Measurements from ENCODE around the gene PLA2G4D.
"Not testable (repeated sequence)": the region's sequence is repeated elsewhere in the genome, so short reads cannot be mapped to it uniquely, and the experiment has no call there.

Gene PLA2G4D

GRCh38 chr15:42123546-42123945, 29.2 kb upstream of the PLA2G4D start:
- DNase-seq, result no peak

GRCh38 chr15:42121682-42122081, 27.3 kb upstream of the PLA2G4D start:
- DNase-seq, result no peak

DNA sequence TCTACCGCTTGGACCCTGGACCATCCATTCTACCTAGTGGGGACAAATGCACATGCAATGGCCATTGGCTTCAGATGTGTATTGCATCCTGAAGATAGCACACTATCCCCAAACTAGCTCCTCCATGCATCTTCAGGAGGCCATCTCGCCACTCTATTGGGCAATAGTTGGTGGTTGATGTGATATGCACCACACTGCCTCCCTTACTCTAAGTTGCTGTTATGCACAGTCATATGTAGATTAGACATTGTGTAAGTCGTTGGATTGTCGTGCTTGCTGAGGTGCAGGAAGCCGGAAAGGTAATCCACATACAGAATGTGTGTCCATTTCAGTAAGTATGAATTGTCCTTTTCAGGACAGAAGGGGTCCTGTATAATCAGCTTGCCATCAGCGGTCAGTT, 26.7 kb upstream of the PLA2G4D start:
- DNase-seq, result no peak

DNA sequence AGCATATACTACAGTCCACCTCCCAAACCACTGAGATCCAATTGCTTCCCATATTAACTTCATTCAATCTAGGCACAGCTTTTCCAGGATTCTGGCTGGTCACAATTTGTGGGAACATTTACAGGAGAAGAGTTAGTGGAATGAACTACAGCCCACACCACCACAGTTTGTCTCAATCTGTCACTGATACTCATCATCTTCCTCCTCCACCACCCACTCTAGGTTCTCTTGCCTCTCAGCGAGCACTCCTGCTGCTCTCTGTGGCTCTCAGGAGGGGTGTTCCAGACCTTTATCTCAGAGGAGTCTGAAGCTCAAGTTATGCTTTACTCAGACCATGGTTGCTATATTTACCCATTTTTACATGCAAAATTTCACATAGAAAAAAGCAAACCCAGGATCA, 25.9 kb upstream of the PLA2G4D start:
- no peak for DNase-seq

DNA sequence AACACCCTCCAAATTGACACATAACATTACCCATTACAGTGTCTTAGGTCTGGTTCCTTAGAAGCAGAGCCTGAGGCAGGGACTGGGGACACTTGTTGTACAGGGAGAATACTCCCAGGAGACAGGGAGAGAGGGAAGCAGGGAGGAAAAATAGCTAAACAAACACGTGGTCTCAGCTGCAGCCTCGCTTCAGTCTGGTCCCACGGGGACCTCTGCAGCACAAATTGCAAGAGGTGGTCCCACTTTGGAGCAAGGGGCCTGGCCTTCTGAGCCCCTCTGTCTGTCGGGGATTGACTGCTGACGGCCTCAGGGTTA, 25.0 kb upstream of the PLA2G4D start:
- DNase-seq, result no peak

DNA sequence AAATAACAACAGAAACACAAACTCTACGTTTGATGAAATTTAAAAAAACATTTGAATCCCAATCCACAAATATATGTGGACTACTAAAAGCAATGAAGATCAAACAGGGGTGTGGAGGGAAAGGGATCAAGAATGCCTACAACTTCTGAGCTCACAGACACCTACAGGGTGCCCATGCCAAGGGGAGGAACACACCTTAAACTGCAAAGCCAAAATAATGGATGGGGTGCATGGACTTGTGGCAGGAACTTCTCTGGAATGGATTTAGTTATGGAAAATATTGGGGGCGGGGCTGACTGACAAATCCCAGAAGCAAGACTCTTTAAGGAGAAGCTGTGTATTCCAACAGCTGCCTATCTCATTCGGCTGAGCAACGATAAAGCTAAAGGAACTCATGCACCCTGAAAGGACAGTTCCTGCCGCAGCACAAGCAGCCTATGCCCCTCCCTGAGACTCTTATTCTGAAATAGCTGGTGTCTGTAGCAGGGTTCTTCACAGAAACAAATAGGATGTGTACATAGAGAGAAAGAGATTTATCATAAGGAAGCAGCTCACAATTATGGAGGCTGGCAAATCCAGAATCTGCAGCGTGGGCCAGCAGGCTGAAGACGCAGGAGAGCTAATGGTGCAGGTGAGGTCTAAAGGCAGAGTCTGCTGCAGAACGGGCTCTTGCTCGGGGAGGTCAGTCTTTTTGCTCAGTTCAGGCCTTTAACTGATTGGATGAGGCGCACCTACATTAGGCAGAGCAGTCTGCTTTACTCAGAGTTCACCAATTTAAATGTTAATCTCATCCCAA, 24.5 kb upstream of the PLA2G4D start:
- DNase-seq, result no peak

GRCh38 chr15:42111924-42112323, 17.6 kb upstream of the PLA2G4D start:
- DNase-seq, result no peak

- no peak for DNase-seq
Observed at GRCh38 chr15:42110367-42110766, 16.0 kb upstream of the PLA2G4D start.

DNA sequence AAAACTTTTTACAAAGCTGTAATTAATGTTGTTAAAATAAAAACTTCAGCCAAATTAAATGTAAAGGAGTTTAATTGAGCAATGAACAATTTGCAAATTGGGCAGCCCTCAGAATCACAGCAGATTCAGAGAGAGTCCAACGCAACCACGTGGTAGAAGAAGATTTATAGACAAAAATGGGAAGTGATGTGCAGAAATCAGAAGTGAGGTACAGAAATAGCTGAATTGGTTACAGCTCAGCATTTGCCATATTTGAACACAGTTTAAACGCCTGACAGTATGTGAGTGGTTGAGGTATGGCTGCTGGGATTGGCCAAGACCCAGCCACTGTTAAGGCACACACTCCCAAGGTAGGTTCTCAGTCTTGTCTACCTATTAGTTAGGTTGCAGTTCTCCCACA, 14.4 kb upstream of the PLA2G4D start:
- no peak for DNase-seq

GRCh38 chr15:42108189-42108588, 13.8 kb upstream of the PLA2G4D start:
- DNase-seq, result no peak

GRCh38 chr15:42107473-42107872, 13.1 kb upstream of the PLA2G4D start:
- no peak for DNase-seq

- no peak for DNase-seq
Observed at GRCh38 chr15:42106288-42106687, 11.9 kb upstream of the PLA2G4D start.

GRCh38 chr15:42104095-42104891, 9.9 kb upstream of the PLA2G4D start:
- no peak for DNase-seq

- no peak for DNase-seq
Observed at GRCh38 chr15:42102646-42103235, 8.4 kb upstream of the PLA2G4D start.

DNA sequence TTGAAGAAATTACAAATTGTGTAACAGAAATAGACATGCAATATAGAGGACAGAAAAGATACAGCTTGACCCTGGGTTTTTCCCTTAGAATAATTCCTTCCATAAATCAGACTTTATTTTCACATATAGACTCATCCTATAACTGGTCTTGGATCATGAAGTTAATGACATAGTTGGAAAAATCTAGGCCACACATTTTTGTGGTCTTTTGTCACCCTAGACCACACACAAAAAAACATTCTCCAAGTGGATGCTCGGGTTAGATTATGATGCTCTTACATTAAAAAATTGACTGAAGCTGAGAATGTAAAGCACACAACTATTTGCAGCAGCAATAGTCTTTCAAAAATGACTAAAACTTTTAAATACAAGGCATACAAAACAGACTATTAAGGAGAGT, 7.5 kb upstream of the PLA2G4D start:
- DNase-seq, result no peak

DNA sequence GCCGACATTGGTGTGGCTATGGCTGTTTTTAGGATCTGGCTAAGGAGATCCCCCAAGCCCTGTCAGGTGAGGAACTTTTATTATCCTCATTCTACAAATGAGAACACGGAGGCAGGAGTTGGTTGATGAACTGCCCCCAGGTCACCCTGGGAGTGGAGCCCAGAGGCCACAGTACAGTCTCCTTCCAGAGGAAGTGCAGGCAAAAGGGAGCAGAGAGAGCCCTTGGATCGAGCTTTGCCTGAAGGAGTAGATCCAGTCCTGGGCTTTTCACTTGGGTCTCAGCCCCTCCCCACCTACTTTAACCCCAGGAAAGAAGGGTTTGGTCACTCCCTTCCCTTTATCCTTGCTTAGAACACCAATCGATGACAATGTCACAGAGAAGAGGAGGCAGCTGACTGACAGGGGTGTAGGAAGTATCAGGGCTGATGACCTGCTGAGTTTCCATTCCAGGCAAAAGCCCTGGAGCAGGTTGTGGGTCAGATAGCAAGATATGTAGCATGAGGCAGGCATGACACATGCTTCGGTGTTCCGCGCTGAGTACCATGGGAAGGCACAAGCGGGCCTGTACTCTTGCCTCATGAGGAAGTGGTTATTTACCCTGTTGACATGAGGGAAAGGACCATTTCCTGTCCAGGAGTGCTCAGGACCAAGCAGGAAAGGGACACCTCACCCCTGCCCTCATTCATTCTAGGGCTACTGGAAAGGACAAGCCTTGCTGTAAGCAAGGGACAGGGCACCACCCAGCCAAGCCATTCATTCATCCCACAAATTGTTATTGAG, 5.8 kb upstream of the PLA2G4D start:
- DNase-seq, result no peak

- no peak for DNase-seq
Observed at GRCh38 chr15:42097018-42097417, 2.7 kb upstream of the PLA2G4D start.

DNA sequence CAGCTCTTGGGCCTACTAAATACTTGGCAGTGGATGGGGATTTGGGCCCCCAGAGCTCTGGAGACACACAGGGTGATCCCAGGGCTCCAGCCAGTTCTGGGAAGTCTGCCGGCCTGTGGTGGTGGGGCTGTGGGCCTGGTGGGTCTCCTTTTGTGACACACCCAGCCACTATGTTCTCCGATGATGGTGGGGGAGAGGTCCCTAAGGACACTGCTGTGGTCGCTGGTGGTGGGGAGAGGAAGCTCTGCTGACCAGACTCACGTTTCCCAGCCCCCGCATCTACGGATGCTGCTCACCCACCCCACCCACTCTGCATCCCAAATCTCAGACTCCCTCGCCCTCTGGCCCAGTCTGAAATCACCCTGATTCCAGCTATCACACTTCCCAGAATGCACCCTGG, 396 bp downstream of the PLA2G4D start:
- no peak for DNase-seq

DNA sequence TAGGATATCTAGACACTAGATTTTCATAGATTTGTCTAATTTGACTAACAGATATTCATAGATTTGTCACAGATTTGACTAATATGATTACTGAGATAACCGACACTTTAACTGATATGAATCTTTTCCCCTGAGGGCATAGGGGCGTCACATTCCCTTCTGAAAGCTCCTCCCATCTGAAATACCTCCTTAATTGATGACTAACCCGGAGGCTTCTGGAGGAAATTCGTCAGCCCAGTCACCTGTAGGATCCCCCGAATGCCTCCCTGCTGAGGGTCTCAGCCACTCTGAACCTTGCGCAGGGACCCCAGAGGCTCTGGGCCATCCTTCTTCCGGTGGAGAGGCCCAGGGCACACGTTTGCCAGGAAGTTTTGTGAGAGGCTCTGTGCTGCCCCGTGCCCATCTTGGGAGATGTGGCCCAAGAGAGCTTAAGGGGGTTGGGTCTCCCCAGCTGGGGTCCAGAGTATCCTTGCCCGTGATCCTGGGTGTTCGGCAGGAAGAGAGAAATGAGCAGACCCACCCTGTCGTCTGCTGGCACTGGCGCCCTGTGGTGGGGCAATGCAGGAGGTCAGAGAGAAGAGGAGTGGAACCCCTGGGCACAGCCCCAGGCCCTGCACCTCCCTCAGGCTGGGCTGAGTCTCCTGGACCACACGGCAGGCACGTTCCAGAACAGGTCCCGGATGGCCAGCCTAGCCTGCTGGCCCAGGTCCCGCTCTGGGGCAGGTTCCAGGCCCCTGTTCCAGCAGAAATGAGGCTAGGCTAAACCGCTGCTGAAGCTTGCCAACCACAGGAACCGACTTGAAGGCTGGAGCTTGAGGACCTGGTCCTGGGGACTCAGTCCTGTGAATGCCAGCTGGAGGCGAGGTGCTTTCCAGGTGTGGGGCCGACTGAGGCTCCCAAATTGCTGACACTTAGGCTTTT, 1.7 kb downstream of the PLA2G4D start:
- DNase-seq, result no peak

- not testable (repeated sequence) for DNase-seq
Observed at GRCh38 chr15:42091753-42092397, 2.5 kb downstream of the PLA2G4D start.

GRCh38 chr15:42090781-42091180, 3.6 kb downstream of the PLA2G4D start:
- no peak for DNase-seq

DNA sequence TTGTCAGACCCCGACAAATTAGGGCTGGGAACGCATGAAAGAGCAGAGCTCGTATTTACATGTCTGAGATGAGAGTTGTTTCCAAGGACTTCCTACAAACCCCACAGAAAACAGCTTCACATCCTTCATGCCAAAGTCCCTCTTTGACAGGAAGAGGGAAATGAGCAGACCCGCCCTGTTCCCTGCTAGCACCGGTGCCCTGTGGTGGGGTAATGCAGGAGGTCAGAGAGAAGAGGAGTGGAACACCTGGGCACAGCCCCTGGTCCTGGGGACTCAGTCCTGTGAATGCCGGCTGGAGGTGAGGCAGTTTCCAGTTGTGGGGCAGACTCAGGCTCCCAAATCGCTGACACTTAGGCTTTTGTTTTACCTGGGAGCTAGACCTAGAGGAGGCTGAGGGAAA, 4.0 kb downstream of the PLA2G4D start:
- DNase-seq, result no peak

Measured in effector CD4-positive, alpha-beta T cell (primary cell).